ENCODE data around the gene LSM10. TPM values are rescaled to one million over a fixed set of nuclear protein-coding genes. Genes with fewer than 3 reads are reported as not detected.

LSM10 gene
- total and polyA plus RNA-seq, 9 of the 15 experiments (the other 6 are each of a cell fraction or from before 2014, with no cell fraction given): 13.2 to 146 (median 68.9) TPM

- TF ChIP-seq CBFA2T3 (IDR thresholded peaks at IDR 0.05) (no peak), ZNF77 (CRISPR knock-in tag; IDR thresholded peaks at IDR 0.05) (no peak), ZNF197 (CRISPR knock-in tag; IDR thresholded peaks at IDR 0.05; ENCODE audit: low read depth) (no peak), ZNF41 (CRISPR knock-in tag; conservative IDR thresholded peaks at IDR 0.05) (no peak), PURB (CRISPR knock-in tag; IDR thresholded peaks at IDR 0.05; ENCODE audit: low read depth) (no peak), MED1 (CRISPR knock-in tag; IDR thresholded peaks at IDR 0.05; ENCODE audit: borderline replicate concordance) (no peak), ZFX (CRISPR knock-in tag; IDR thresholded peaks at IDR 0.05) (0 out of 2 replicates have a peak, but pooled peaks have one; percentile 30), TAF7 (tag; IDR thresholded peaks at IDR 0.05) (no peak), PATZ1 (CRISPR knock-in tag; IDR thresholded peaks at IDR 0.05; ENCODE audit: borderline replicate concordance) (no peak), BCOR (IDR thresholded peaks at IDR 0.05) (no peak), ZFP1 (CRISPR knock-in tag; IDR thresholded peaks at IDR 0.05) (no peak), ZNF165 (CRISPR knock-in tag; IDR thresholded peaks at IDR 0.05; ENCODE audit: borderline replicate concordance) (no peak), DDX20 (tag; IDR thresholded peaks at IDR 0.05; ENCODE audit: low read depth) (no peak), SRF (CRISPR knock-in tag; IDR thresholded peaks at IDR 0.05) (peak in 1 of 2 experiments; percentile 51; a peak in 2 of 4 replicates), FOXJ3 (CRISPR knock-in tag; IDR thresholded peaks at IDR 0.05) (no peak), RUNX1 (IDR thresholded peaks at IDR 0.05; ENCODE audit: low read depth) (no peak), PCBP1 (IDR thresholded peaks at IDR 0.05; ENCODE audit: low read depth, low read length, poor library complexity, severe bottlenecking) (no peak), ZNF445 (CRISPR knock-in tag; IDR thresholded peaks at IDR 0.05; ENCODE audit: low read depth) (no peak)
- TF ChIP-seq, protein P1, sequence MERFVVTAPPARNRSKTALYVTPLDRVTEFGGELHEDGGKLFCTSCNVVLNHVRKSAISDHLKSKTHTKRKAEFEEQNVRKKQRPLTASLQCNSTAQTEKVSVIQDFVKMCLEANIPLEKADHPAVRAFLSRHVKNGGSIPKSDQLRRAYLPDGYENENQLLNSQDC (CRISPR knock-in tag; IDR thresholded peaks at IDR 0.05): no peak
- TF ChIP-seq, protein P2, sequence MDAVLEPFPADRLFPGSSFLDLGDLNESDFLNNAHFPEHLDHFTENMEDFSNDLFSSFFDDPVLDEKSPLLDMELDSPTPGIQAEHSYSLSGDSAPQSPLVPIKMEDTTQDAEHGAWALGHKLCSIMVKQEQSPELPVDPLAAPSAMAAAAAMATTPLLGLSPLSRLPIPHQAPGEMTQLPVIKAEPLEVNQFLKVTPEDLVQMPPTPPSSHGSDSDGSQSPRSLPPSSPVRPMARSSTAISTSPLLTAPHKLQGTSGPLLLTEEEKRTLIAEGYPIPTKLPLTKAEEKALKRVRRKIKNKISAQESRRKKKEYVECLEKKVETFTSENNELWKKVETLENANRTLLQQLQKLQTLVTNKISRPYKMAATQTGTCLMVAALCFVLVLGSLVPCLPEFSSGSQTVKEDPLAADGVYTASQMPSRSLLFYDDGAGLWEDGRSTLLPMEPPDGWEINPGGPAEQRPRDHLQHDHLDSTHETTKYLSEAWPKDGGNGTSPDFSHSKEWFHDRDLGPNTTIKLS (IDR thresholded peaks at IDR 0.05; ENCODE audit: borderline replicate concordance, low read depth): peak; percentile 53; the same call in 1 of the 2 replicates
- TF ChIP-seq, protein P3, sequence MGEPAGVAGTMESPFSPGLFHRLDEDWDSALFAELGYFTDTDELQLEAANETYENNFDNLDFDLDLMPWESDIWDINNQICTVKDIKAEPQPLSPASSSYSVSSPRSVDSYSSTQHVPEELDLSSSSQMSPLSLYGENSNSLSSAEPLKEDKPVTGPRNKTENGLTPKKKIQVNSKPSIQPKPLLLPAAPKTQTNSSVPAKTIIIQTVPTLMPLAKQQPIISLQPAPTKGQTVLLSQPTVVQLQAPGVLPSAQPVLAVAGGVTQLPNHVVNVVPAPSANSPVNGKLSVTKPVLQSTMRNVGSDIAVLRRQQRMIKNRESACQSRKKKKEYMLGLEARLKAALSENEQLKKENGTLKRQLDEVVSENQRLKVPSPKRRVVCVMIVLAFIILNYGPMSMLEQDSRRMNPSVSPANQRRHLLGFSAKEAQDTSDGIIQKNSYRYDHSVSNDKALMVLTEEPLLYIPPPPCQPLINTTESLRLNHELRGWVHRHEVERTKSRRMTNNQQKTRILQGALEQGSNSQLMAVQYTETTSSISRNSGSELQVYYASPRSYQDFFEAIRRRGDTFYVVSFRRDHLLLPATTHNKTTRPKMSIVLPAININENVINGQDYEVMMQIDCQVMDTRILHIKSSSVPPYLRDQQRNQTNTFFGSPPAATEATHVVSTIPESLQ (CRISPR knock-in tag; IDR thresholded peaks at IDR 0.05): no peak
Observed at GRCh38 chr1:36400825-36401601, 3.3 kb upstream of the LSM10 start (continued).

All from K562 (cell line).